ENCODE data around the gene SLC41A1. TPM values are rescaled to one million over a fixed set of nuclear protein-coding genes. Genes with fewer than 3 reads are reported as not detected.
A peak's percentile ranks its signal among the peaks of the same experiment; 100 is the strongest.

The SLC41A1 gene
- total and polyA plus RNA-seq, 2 experiments from 2014 or later = 11.8 to 30.0 TPM

DNA sequence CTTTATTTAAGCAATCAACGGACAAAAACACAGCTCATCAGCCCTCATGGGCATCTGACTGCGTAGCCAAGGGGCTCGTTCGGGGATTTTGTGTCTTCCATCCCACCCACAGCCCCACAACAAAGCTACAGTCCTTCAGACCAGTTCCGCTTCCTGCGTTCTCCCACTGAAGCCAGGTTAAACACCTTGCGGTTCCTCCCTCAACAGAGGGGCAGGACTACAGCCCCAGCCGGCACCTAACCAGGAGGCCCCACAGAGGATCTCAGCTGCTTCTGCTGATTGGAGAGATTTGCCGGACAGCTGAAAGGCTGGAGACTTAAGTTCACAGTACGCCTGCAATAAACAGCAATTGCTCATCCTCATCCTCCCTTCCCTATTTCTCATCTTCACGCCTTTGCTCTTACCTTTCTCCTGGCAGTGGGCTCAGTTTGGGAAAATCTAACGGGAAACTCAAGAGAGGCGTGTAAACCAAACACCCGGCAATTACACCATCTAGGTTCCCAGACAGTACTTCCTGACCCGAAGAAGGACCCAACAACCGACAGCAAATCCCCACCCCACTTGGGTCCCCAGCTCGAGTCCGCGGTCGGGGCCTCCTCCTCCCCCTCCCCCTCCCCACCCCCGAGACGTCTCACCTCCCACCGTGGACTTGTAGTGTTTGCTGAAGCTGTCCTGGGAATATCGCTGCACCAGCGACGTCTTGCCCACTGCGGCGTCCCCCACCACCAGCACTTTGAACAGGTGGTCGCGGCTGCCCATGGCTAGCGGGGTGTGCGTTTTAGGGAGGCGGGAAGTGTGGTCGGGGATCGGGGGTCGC, 38.6 kb downstream of the SLC41A1 start:
- Histone ChIP-seq H3K79me2 (replicated peaks; ENCODE audit: insufficient read depth) (no peaks in the 10 kb centered on the region), H3K4me3 (peak overlapping the region; percentile 68), H3F3A (replicated peaks; ENCODE audit: low read depth) (peaks cover 6% of the 10 kb centered on the region; the same call in 1 of the 2 replicates), H3K27ac (ENCODE audit: low read depth) (no peak overlapping the region), H3K4me2 (peak overlapping the region; percentile 86), H2AFZ (peak overlapping the region; percentile 86), H3K9me2 (ENCODE audit: insufficient read depth) (no peaks in the 10 kb centered on the region), H3K4me1 (ENCODE audit: insufficient read depth) (peaks cover 9% of the 10 kb centered on the region), H3K36me3 (ENCODE audit: insufficient read depth) (no peaks in the 10 kb centered on the region; the same call in none of the 2 replicates), H3K27me3 (ENCODE audit: insufficient read depth) (peaks cover 41% of the 10 kb centered on the region), H4K20me1 (replicated peaks; ENCODE audit: insufficient read depth) (peaks cover 4% of the 10 kb centered on the region; the same call in 1 of the 2 replicates)
- TF ChIP-seq ZNF114 (CRISPR knock-in tag; IDR thresholded peaks at IDR 0.05) (no peak), POLR2AphosphoS5 (IDR thresholded peaks at IDR 0.05; ENCODE audit: low read depth) (no peak), ZNF331 (CRISPR knock-in tag; IDR thresholded peaks at IDR 0.05; ENCODE audit: low read depth) (no peak), EZH2phosphoT487 (IDR thresholded peaks at IDR 0.05; ENCODE audit: unreplicated experiment) (no peak), JUNB (IDR thresholded peaks at IDR 0.05; ENCODE audit: unreplicated experiment) (no peak), CREB1 (CRISPR knock-in tag; IDR thresholded peaks at IDR 0.05; ENCODE audit: low read depth) (no peak), NANOG (IDR thresholded peaks at IDR 0.05; ENCODE audit: borderline replicate concordance) (no peak), STAT1 (IDR thresholded peaks at IDR 0.05; ENCODE audit: unreplicated experiment) (no peak), EZH2 (IDR thresholded peaks at IDR 0.05; ENCODE audit: low read depth, unreplicated experiment) (no peak)
- TF ChIP-seq, protein P1, sequence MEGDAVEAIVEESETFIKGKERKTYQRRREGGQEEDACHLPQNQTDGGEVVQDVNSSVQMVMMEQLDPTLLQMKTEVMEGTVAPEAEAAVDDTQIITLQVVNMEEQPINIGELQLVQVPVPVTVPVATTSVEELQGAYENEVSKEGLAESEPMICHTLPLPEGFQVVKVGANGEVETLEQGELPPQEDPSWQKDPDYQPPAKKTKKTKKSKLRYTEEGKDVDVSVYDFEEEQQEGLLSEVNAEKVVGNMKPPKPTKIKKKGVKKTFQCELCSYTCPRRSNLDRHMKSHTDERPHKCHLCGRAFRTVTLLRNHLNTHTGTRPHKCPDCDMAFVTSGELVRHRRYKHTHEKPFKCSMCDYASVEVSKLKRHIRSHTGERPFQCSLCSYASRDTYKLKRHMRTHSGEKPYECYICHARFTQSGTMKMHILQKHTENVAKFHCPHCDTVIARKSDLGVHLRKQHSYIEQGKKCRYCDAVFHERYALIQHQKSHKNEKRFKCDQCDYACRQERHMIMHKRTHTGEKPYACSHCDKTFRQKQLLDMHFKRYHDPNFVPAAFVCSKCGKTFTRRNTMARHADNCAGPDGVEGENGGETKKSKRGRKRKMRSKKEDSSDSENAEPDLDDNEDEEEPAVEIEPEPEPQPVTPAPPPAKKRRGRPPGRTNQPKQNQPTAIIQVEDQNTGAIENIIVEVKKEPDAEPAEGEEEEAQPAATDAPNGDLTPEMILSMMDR (conservative IDR thresholded peaks at IDR 0.05; ENCODE audit: low read depth in 2 of 2) = no peak
- TF ChIP-seq, protein P2, sequence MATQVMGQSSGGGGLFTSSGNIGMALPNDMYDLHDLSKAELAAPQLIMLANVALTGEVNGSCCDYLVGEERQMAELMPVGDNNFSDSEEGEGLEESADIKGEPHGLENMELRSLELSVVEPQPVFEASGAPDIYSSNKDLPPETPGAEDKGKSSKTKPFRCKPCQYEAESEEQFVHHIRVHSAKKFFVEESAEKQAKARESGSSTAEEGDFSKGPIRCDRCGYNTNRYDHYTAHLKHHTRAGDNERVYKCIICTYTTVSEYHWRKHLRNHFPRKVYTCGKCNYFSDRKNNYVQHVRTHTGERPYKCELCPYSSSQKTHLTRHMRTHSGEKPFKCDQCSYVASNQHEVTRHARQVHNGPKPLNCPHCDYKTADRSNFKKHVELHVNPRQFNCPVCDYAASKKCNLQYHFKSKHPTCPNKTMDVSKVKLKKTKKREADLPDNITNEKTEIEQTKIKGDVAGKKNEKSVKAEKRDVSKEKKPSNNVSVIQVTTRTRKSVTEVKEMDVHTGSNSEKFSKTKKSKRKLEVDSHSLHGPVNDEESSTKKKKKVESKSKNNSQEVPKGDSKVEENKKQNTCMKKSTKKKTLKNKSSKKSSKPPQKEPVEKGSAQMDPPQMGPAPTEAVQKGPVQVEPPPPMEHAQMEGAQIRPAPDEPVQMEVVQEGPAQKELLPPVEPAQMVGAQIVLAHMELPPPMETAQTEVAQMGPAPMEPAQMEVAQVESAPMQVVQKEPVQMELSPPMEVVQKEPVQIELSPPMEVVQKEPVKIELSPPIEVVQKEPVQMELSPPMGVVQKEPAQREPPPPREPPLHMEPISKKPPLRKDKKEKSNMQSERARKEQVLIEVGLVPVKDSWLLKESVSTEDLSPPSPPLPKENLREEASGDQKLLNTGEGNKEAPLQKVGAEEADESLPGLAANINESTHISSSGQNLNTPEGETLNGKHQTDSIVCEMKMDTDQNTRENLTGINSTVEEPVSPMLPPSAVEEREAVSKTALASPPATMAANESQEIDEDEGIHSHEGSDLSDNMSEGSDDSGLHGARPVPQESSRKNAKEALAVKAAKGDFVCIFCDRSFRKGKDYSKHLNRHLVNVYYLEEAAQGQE (IDR thresholded peaks at IDR 0.05; ENCODE audit: unreplicated experiment) = no peak
- TF ChIP-seq, protein P3, sequence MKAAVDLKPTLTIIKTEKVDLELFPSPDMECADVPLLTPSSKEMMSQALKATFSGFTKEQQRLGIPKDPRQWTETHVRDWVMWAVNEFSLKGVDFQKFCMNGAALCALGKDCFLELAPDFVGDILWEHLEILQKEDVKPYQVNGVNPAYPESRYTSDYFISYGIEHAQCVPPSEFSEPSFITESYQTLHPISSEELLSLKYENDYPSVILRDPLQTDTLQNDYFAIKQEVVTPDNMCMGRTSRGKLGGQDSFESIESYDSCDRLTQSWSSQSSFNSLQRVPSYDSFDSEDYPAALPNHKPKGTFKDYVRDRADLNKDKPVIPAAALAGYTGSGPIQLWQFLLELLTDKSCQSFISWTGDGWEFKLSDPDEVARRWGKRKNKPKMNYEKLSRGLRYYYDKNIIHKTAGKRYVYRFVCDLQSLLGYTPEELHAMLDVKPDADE (IDR thresholded peaks at IDR 0.05) = no peak
- TF ChIP-seq, protein P4, sequence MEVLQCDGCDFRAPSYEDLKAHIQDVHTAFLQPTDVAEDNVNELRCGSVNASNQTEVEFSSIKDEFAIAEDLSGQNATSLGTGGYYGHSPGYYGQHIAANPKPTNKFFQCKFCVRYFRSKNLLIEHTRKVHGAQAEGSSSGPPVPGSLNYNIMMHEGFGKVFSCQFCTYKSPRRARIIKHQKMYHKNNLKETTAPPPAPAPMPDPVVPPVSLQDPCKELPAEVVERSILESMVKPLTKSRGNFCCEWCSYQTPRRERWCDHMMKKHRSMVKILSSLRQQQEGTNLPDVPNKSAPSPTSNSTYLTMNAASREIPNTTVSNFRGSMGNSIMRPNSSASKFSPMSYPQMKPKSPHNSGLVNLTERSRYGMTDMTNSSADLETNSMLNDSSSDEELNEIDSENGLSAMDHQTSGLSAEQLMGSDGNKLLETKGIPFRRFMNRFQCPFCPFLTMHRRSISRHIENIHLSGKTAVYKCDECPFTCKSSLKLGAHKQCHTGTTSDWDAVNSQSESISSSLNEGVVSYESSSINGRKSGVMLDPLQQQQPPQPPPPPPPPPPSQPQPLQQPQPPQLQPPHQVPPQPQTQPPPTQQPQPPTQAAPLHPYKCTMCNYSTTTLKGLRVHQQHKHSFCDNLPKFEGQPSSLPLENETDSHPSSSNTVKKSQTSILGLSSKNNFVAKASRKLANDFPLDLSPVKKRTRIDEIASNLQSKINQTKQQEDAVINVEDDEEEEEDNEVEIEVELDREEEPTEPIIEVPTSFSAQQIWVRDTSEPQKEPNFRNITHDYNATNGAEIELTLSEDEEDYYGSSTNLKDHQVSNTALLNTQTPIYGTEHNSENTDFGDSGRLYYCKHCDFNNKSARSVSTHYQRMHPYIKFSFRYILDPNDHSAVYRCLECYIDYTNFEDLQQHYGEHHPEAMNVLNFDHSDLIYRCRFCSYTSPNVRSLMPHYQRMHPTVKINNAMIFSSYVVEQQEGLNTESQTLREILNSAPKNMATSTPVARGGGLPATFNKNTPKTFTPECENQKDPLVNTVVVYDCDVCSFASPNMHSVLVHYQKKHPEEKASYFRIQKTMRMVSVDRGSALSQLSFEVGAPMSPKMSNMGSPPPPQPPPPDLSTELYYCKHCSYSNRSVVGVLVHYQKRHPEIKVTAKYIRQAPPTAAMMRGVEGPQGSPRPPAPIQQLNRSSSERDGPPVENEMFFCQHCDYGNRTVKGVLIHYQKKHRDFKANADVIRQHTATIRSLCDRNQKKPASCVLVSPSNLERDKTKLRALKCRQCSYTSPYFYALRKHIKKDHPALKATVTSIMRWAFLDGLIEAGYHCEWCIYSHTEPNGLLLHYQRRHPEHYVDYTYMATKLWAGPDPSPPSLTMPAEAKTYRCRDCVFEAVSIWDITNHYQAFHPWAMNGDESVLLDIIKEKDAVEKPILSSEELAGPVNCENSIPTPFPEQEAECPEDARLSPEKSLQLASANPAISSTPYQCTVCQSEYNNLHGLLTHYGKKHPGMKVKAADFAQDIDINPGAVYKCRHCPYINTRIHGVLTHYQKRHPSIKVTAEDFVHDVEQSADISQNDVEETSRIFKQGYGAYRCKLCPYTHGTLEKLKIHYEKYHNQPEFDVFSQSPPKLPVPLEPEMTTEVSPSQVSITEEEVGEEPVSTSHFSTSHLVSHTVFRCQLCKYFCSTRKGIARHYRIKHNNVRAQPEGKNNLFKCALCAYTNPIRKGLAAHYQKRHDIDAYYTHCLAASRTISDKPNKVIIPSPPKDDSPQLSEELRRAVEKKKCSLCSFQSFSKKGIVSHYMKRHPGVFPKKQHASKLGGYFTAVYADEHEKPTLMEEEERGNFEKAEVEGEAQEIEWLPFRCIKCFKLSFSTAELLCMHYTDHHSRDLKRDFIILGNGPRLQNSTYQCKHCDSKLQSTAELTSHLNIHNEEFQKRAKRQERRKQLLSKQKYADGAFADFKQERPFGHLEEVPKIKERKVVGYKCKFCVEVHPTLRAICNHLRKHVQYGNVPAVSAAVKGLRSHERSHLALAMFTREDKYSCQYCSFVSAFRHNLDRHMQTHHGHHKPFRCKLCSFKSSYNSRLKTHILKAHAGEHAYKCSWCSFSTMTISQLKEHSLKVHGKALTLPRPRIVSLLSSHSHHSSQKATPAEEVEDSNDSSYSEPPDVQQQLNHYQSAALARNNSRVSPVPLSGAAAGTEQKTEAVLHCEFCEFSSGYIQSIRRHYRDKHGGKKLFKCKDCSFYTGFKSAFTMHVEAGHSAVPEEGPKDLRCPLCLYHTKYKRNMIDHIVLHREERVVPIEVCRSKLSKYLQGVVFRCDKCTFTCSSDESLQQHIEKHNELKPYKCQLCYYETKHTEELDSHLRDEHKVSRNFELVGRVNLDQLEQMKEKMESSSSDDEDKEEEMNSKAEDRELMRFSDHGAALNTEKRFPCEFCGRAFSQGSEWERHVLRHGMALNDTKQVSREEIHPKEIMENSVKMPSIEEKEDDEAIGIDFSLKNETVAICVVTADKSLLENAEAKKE (CRISPR knock-in tag; IDR thresholded peaks at IDR 0.05) = no peak
- no peaks in the 10 kb centered on the region for H3K36me3 Mint-ChIP-seq (ENCODE audit: low read depth)
- peaks cover 10% of the 10 kb centered on the region for H3K4me1 Mint-ChIP-seq
- peaks cover 13% of the 10 kb centered on the region; the same call in 2 of the 3 replicates for H3K9me3 Mint-ChIP-seq
- peak overlapping the region; percentile 75 for H3K4me3 Mint-ChIP-seq
- peak; percentile 87 for ATAC-seq
- DNase-seq (ENCODE audit: low spot score) = peak; percentile 65
- no peak overlapping the region for H3K27ac Mint-ChIP-seq
- peaks cover 26% of the 10 kb centered on the region for H3K27me3 Mint-ChIP-seq (ENCODE audit: insufficient read depth, low read depth, poor library complexity)
